ENCODE data around the gene DPH7. TPM values are rescaled to one million over a fixed set of nuclear protein-coding genes. Genes with fewer than 3 reads are reported as not detected.

The DPH7 gene
- polyA plus RNA-seq, 1 donor from 2014 or later = 145 TPM

- Histone ChIP-seq H3F3A (ENCODE audit: insufficient read depth, low read length, poor library complexity, severe bottlenecking) (no peaks in the 10 kb centered on the region), H3K27ac (ENCODE audit: low read length) (no peak overlapping the region), H3K4me3 (ENCODE audit: low read length) (no peak overlapping the region), H2AFZ (ENCODE audit: low read depth, low read length) (no peak overlapping the region), H3K27me3 (ENCODE audit: insufficient read depth, low read depth, low read length) (no peaks in the 10 kb centered on the region), H3K36me3 (ENCODE audit: insufficient read depth, low read length) (no peaks in the 10 kb centered on the region), H3K79me2 (replicated peaks; ENCODE audit: insufficient read depth, low read length) (peaks cover 7% of the 10 kb centered on the region), H4K20me1 (ENCODE audit: insufficient read depth) (no peaks in the 10 kb centered on the region), H3K9ac (ENCODE audit: low read length) (no peak overlapping the region), H3K4me2 (ENCODE audit: low read length) (no peak overlapping the region), H3K9me2 (ENCODE audit: insufficient read depth, low read length) (no peaks in the 10 kb centered on the region), H3K9me3 (ENCODE audit: low read length) (no peaks in the 10 kb centered on the region)
- TF ChIP-seq SMC3 (conservative IDR thresholded peaks at IDR 0.05; ENCODE audit: poor library complexity) (no peak), TAF1 (IDR thresholded peaks at IDR 0.05; ENCODE audit: low read depth) (no peak), MXI1 (conservative IDR thresholded peaks at IDR 0.05; ENCODE audit: poor library complexity, severe bottlenecking) (no peak), CTCF (IDR thresholded peaks at IDR 0.05; ENCODE audit: poor library complexity, severe bottlenecking) (no peak), RAD21 (conservative IDR thresholded peaks at IDR 0.05) (peak; percentile 42), POLR2AphosphoS5 (IDR thresholded peaks at IDR 0.05) (no peak)
Observed at GRCh38 chr9:137582286-137582860, 3.6 kb upstream of the DPH7 start.

- H3K36me3 ChIP-seq (ENCODE audit: insufficient read depth, low read length) = no peaks in the 10 kb centered on the region
- no peaks in the 10 kb centered on the region for H3K9me2 ChIP-seq (ENCODE audit: insufficient read depth, low read length)
- no peak overlapping the region for H2AFZ ChIP-seq (ENCODE audit: low read depth, low read length)
- no peaks in the 10 kb centered on the region for H3F3A ChIP-seq (ENCODE audit: insufficient read depth, low read length, poor library complexity, severe bottlenecking)
- no peaks in the 10 kb centered on the region for H3K9me3 ChIP-seq (ENCODE audit: low read length)
- peaks cover 14% of the 10 kb centered on the region for H3K79me2 ChIP-seq (replicated peaks; ENCODE audit: insufficient read depth, low read length)
- H3K27me3 ChIP-seq (ENCODE audit: insufficient read depth, low read depth, low read length) = no peaks in the 10 kb centered on the region
- no peaks in the 10 kb centered on the region for H4K20me1 ChIP-seq (ENCODE audit: insufficient read depth)
- no peak overlapping the region for H3K4me3 ChIP-seq (ENCODE audit: low read length)
- H3K4me2 ChIP-seq (ENCODE audit: low read length) = no peak overlapping the region
- H3K27ac ChIP-seq (ENCODE audit: low read length) = no peak overlapping the region
- TF ChIP-seq REST (IDR thresholded peaks at IDR 0.05; ENCODE audit: borderline replicate concordance) = no peak
- H3K9ac ChIP-seq (ENCODE audit: low read length) = no peak overlapping the region
Observed at GRCh38 chr9:137581361-137582285, 2.9 kb upstream of the DPH7 start.

- no peaks in the 10 kb centered on the region for H4K20me1 ChIP-seq (ENCODE audit: insufficient read depth)
- no peak overlapping the region for H2AFZ ChIP-seq (ENCODE audit: low read depth, low read length)
- no peak overlapping the region for H3K9ac ChIP-seq (ENCODE audit: low read length)
- peaks cover 14% of the 10 kb centered on the region for H3K79me2 ChIP-seq (replicated peaks; ENCODE audit: insufficient read depth, low read length)
- H3K4me2 ChIP-seq (ENCODE audit: low read length) = no peak overlapping the region
- H3K36me3 ChIP-seq (ENCODE audit: insufficient read depth, low read length) = no peaks in the 10 kb centered on the region
- H3K9me3 ChIP-seq (ENCODE audit: low read length) = no peaks in the 10 kb centered on the region
- H3K9me2 ChIP-seq (ENCODE audit: insufficient read depth, low read length) = no peaks in the 10 kb centered on the region
- H3K27me3 ChIP-seq (ENCODE audit: insufficient read depth, low read depth, low read length) = no peaks in the 10 kb centered on the region
- no peak overlapping the region for H3K27ac ChIP-seq (ENCODE audit: low read length)
- H3K4me3 ChIP-seq (ENCODE audit: low read length) = no peak overlapping the region
- H3F3A ChIP-seq (ENCODE audit: insufficient read depth, low read length, poor library complexity, severe bottlenecking) = no peaks in the 10 kb centered on the region
- TF ChIP-seq REST (IDR thresholded peaks at IDR 0.05; ENCODE audit: borderline replicate concordance) = no peak
- TF ChIP-seq EZH2 (IDR thresholded peaks at IDR 0.05; ENCODE audit: borderline replicate concordance, insufficient read depth, low read length, poor library complexity, severe bottlenecking) = no peak
- no peak for TF ChIP-seq MXI1 (conservative IDR thresholded peaks at IDR 0.05; ENCODE audit: poor library complexity, severe bottlenecking)
- TF ChIP-seq EP300 (conservative IDR thresholded peaks at IDR 0.05; ENCODE audit: poor library complexity, severe bottlenecking) = no peak
- no peak for TF ChIP-seq POLR2AphosphoS5 (IDR thresholded peaks at IDR 0.05)
- TF ChIP-seq TAF1 (IDR thresholded peaks at IDR 0.05; ENCODE audit: low read depth) = no peak
- no peak for TF ChIP-seq CTCF (IDR thresholded peaks at IDR 0.05; ENCODE audit: poor library complexity, severe bottlenecking)
Observed at GRCh38 chr9:137580954-137581322, 2.2 kb upstream of the DPH7 start.

Data from neural cell (in vitro differentiated cells).